HEK293 (cell line): ENCODE results near the gene TSPAN9.

Source experiments
- CTCF ChIA-PET: fragments of 350-600 bp; formaldehyde crosslinking; extraction: SDS; loops from one replicate; lab custom pipeline; 2021; ENCODE audit warnings: antibody characterized with exemption; lab: Yijun Ruan, JAX
- POLR2A ChIA-PET: fragments of 300-600 bp; formaldehyde crosslinking; extraction: SDS; loops from one replicate; lab custom pipeline; 2020; ENCODE audit warnings: antibody characterized with exemption, inconsistent platforms; lab: Yijun Ruan, JAX
- H3K27ac ChIP-seq: fragments of 200-500 bp; sonication (Bioruptor generic); 2 replicates; pipeline ENCODE4 v1.5.1; 2014; ENCODE audit warnings: low read depth, low read length, control low read depth, inconsistent platforms; ENCODE audit errors: extremely low read depth
- H3K36me3 ChIP-seq, 2 experiments: fragments of 200-500 bp in 1 of 2; sonication (Bioruptor generic) in 1 of 2; 1 replicate in 1 of 2; 2 replicates in 1 of 2; pipeline ENCODE4 v1.5.1; 2014 to 2017; ENCODE audit warnings: inconsistent platforms in 2 of 2, low read length in 2 of 2; ENCODE audit not compliant: control insufficient read depth in 2 of 2, insufficient read depth in 1 of 2
- H3K4me1 ChIP-seq: fragments of 200-500 bp; sonication (Bioruptor generic); 2 replicates; pipeline ENCODE4 v1.5.1; 2014; ENCODE audit warnings: mild to moderate bottlenecking, low read length, inconsistent platforms; ENCODE audit not compliant: control insufficient read depth, insufficient read depth
- H3K4me3 ChIP-seq: 2 replicates; pipeline ENCODE4 v1.5.1; 2011; ENCODE audit warnings: low read depth, mild to moderate bottlenecking, control low read depth, low read length, moderate library complexity
- H3K9me3 ChIP-seq: fragments of 200-500 bp; sonication (Bioruptor generic); 2 replicates; pipeline ENCODE4 v1.5.1; 2014; ENCODE audit warnings: low read depth, low read length, inconsistent platforms; ENCODE audit not compliant: control insufficient read depth, insufficient read depth
- ELK4 ChIP-seq: IDR thresholded peaks from 2 replicates; pipeline ENCODE4 v1.6.1; 2011; ENCODE audit warnings: mild to moderate bottlenecking, low read depth, low read length, borderline replicate concordance
- IKZF3 ChIP-seq: fragments of 450-650 bp; IDR thresholded peaks from 2 replicates; pipeline ENCODE4 v1.5.0; 2018; ENCODE audit warnings: missing biosample characterization, mild to moderate bottlenecking, missing genetic modification characterization, moderate library complexity
- KLF16 ChIP-seq: fragments of 450-650 bp; formaldehyde crosslinking; IDR thresholded peaks from 2 replicates; pipeline ENCODE4 v1.5.1; 2017; ENCODE audit warnings: missing biosample characterization, missing genetic modification characterization
- KLF9 ChIP-seq: fragments of 450-650 bp; formaldehyde crosslinking; IDR thresholded peaks from 2 replicates; pipeline ENCODE4 v1.5.1; 2016; ENCODE audit warnings: missing biosample characterization, missing genetic modification characterization, low read depth
- OSR2 ChIP-seq: fragments of 450-650 bp; formaldehyde crosslinking; IDR thresholded peaks from 2 replicates; pipeline ENCODE4 v1.5.1; 2016; ENCODE audit warnings: missing biosample characterization, missing genetic modification characterization
- PBX3 ChIP-seq: sonication (generic); formaldehyde crosslinking; IDR thresholded peaks from 2 replicates; pipeline ENCODE4 v1.8.1; 2022; ENCODE audit warnings: mild to moderate bottlenecking, moderate library complexity, missing genetic modification reagents
- TRIM28 ChIP-seq: IDR thresholded peaks from 2 replicates; pipeline ENCODE4 v1.6.1; 2011; ENCODE audit warnings: low read length, control low read depth, borderline replicate concordance
- ZBTB11 ChIP-seq: fragments of 450-650 bp; formaldehyde crosslinking; conservative IDR thresholded peaks from 2 replicates; pipeline ENCODE4 v1.5.1; 2016; ENCODE audit warnings: low read depth, missing biosample characterization, missing genetic modification characterization
- ZBTB26 ChIP-seq: fragments of 450-650 bp; formaldehyde crosslinking; optimal IDR thresholded peaks from 2 replicates; pipeline ENCODE3; 2016; ENCODE audit warnings: missing biosample characterization, mild to moderate bottlenecking, missing genetic modification characterization
- ZNF157 ChIP-seq: fragments of 450-650 bp; formaldehyde crosslinking; IDR thresholded peaks from 2 replicates; pipeline ENCODE4 v1.5.1; 2016; ENCODE audit warnings: missing biosample characterization, missing genetic modification characterization
- ZNF18 ChIP-seq: fragments of 450-650 bp; formaldehyde crosslinking; IDR thresholded peaks from 2 replicates; pipeline ENCODE4 v1.5.1; 2016; ENCODE audit warnings: missing biosample characterization, missing genetic modification characterization
- ZNF239 ChIP-seq: fragments of 450-650 bp; formaldehyde crosslinking; IDR thresholded peaks from 2 replicates; pipeline ENCODE4 v1.5.1; 2016; ENCODE audit warnings: missing biosample characterization, missing genetic modification characterization
- ZNF449 ChIP-seq: fragments of 450-650 bp; formaldehyde crosslinking; IDR thresholded peaks from 2 replicates; pipeline ENCODE4 v1.5.1; 2017; ENCODE audit warnings: missing biosample characterization, mild to moderate bottlenecking, missing genetic modification characterization, moderate library complexity
- ZNF510 ChIP-seq: fragments of 450-650 bp; formaldehyde crosslinking; IDR thresholded peaks from 2 replicates; pipeline ENCODE4 v1.5.1; 2018; ENCODE audit warnings: mild to moderate bottlenecking, missing genetic modification characterization, missing biosample characterization; ENCODE audit not compliant: insufficient replicate concordance
- ZNF548 ChIP-seq: fragments of 450-650 bp; formaldehyde crosslinking; IDR thresholded peaks from 2 replicates; pipeline ENCODE4 v1.5.1; 2016; ENCODE audit warnings: missing biosample characterization, missing genetic modification characterization
- ZNF555 ChIP-seq: fragments of 450-650 bp; formaldehyde crosslinking; conservative IDR thresholded peaks from 2 replicates; pipeline ENCODE4 v1.5.1; 2017; ENCODE audit warnings: missing biosample characterization, mild to moderate bottlenecking, missing genetic modification characterization, inconsistent platforms
- ZNF558 ChIP-seq: fragments of 450-650 bp; formaldehyde crosslinking; IDR thresholded peaks from 2 replicates; pipeline ENCODE4 v1.5.1; 2016; ENCODE audit warnings: missing biosample characterization, missing genetic modification characterization
- ZNF621 ChIP-seq: fragments of 450-650 bp; formaldehyde crosslinking; IDR thresholded peaks from 2 replicates; pipeline ENCODE4 v1.5.1; 2017; ENCODE audit warnings: missing biosample characterization, missing genetic modification characterization
- ZNF623 ChIP-seq: fragments of 450-650 bp; formaldehyde crosslinking; IDR thresholded peaks from 2 replicates; pipeline ENCODE4 v1.5.1; 2016; ENCODE audit warnings: missing biosample characterization, missing genetic modification characterization
- ZNF624 ChIP-seq: fragments of 450-650 bp; formaldehyde crosslinking; IDR thresholded peaks from 2 replicates; pipeline ENCODE4 v1.5.1; 2017; ENCODE audit warnings: missing biosample characterization, missing genetic modification characterization
- ZNF670 ChIP-seq: fragments of 450-650 bp; formaldehyde crosslinking; IDR thresholded peaks from 2 replicates; pipeline ENCODE4 v1.5.1; 2016; ENCODE audit warnings: missing biosample characterization, missing genetic modification characterization, low read depth
- ZNF777 ChIP-seq: fragments of 450-650 bp; formaldehyde crosslinking; IDR thresholded peaks from 2 replicates; pipeline ENCODE4 v1.5.1; 2017; ENCODE audit warnings: missing biosample characterization, missing genetic modification characterization, borderline replicate concordance
- ZSCAN5A ChIP-seq: fragments of 450-650 bp; formaldehyde crosslinking; IDR thresholded peaks from 2 replicates; pipeline ENCODE4 v1.5.1; 2016; ENCODE audit warnings: missing biosample characterization, missing genetic modification characterization

Gene TSPAN9

GRCh38 chr12:3028108-3028507 is 49.1 kb upstream of the TSPAN9 start (continued):
- TF ChIP-seq ZSCAN5A (tag by site-specific recombination) (no peak), ZNF239 (tag by site-specific recombination) (no peak), ZNF449 (no peak), ZNF510 (tag by site-specific recombination) (no peak), ZBTB11 (no peak), ZNF555 (tag by site-specific recombination) (no peak), ZNF670 (tag by site-specific recombination) (no peak)

GRCh38 chr12:3030821-3031429 is 46.3 kb upstream of the TSPAN9 start:
- H3K36me3 ChIP-seq = peaks cover 0 to 15% of the 10 kb centered on the region in 2 experiments; a peak in 2 of 3 replicates
- CTCF ChIA-PET = no interaction called here

GRCh38 chr12:3032161-3032560 is 45.0 kb upstream of the TSPAN9 start:
- POLR2A ChIA-PET = no interaction called here
- no peaks in the 10 kb centered on the region for H3K9me3 ChIP-seq
- H3K27ac ChIP-seq = no peak overlapping the region
- peaks cover 0 to 10% of the 10 kb centered on the region in 2 experiments; a peak in 2 of 3 replicates for H3K36me3 ChIP-seq
- CTCF ChIA-PET = no interaction called here
- no peak overlapping the region for H3K4me3 ChIP-seq
- H3K4me1 ChIP-seq = no peaks in the 10 kb centered on the region
- TF ChIP-seq TRIM28 = no peak
- no peak for TF ChIP-seq ZNF510 (tag by site-specific recombination)
- no peak for TF ChIP-seq ZNF18 (tag by site-specific recombination)
- no peak for TF ChIP-seq KLF16 (tag by site-specific recombination)
- no peak for TF ChIP-seq ZNF621
- no peak for TF ChIP-seq PBX3 (CRISPR knock-in tag)
- no peak for TF ChIP-seq OSR2
- no peak for TF ChIP-seq ZNF777 (tag by site-specific recombination)
- TF ChIP-seq ZNF548 (tag by site-specific recombination) = no peak
- TF ChIP-seq ELK4 = no peak
- TF ChIP-seq ZBTB26 (tag by site-specific recombination) = no peak
- no peak for TF ChIP-seq ZNF157
- TF ChIP-seq ZNF623 = no peak
- no peak for TF ChIP-seq ZNF624
- TF ChIP-seq ZNF558 (tag by site-specific recombination) = no peak

More at GRCh38 chr12:3030821-3031429, 46.3 kb upstream of the TSPAN9 start:
- POLR2A ChIA-PET = no interaction called here
- TF ChIP-seq KLF9 (tag by site-specific recombination) (no peak), IKZF3 (tag by site-specific recombination) (no peak)
- H3K4me1 ChIP-seq = no peaks in the 10 kb centered on the region
- H3K9me3 ChIP-seq = no peaks in the 10 kb centered on the region
- H3K4me3 ChIP-seq = no peak overlapping the region
- no peak overlapping the region for H3K27ac ChIP-seq
